HT1080 (cell line): ENCODE data around the gene APOC1. TPM values are rescaled to one million over a fixed set of nuclear protein-coding genes. Genes with fewer than 3 reads are reported as not detected.
"Not testable (repeated sequence)": the region's sequence is repeated elsewhere in the genome, so short reads cannot be mapped to it uniquely, and the experiment has no call there.

Source experiments
- DNase-seq: peaks from one replicate; pipeline ENCODE4 v3.0.0-alpha.2; 2015; ENCODE audit warnings: low read depth
- total RNA-seq: library from RNA; depleted of rRNA; stranded (reverse); fragments of >200 nt; shearing (Covaris generic); gene quantifications from 2 replicates; pipeline ENCODE4 v1.2.3, GENCODE V29; 2014

APOC1 gene
- total RNA-seq, 1 experiment from 2014 or later, result 2.7 TPM

- DNase-seq, result no peak
Observed at GRCh38 chr19:44912854-44913253, 1.6 kb upstream of the APOC1 start.

- DNase-seq, result not testable (repeated sequence)
Observed at GRCh38 chr19:44913512-44914432, 636 bp upstream of the APOC1 start.

DNA sequence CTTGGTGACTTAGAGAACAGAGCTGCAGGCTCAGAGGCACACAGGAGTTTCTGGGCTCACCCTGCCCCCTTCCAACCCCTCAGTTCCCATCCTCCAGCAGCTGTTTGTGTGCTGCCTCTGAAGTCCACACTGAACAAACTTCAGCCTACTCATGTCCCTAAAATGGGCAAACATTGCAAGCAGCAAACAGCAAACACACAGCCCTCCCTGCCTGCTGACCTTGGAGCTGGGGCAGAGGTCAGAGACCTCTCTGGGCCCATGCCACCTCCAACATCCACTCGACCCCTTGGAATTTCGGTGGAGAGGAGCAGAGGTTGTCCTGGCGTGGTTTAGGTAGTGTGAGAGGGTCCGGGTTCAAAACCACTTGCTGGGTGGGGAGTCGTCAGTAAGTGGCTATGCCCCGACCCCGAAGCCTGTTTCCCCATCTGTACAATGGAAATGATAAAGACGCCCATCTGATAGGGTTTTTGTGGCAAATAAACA lies 9.9 kb downstream of the APOC1 start:
- no peak for DNase-seq

- DNase-seq, result peak; percentile 56
Observed at GRCh38 chr19:44925114-44925891, 10.9 kb downstream of the APOC1 start.

- DNase-seq, result not testable (repeated sequence)
Observed at GRCh38 chr19:44926245-44927077, 12.1 kb downstream of the APOC1 start.

GRCh38 chr19:44927746-44928145 lies 13.3 kb downstream of the APOC1 start:
- peak; percentile 61 for DNase-seq

DNA sequence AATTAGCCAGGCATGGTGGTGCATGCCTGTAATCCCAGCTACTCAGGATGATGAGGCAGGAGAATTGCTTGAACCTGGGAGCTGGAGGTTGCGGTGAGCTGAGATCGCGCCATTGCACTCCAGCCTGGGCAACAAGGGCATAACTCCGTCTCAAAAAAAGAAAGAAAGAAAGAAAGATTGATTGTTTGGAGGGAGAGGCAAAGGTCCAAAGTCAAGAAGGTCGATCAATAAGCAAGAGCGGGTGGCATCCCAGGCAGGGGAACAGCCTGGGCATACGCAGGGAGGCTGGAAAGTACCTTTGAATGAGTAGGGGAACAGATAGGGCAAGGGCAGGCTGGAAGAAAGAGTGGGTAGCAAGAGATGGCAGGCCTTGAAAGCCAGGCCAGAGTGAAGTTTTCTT lies 15.7 kb downstream of the APOC1 start:
- DNase-seq, result no peak

DNA sequence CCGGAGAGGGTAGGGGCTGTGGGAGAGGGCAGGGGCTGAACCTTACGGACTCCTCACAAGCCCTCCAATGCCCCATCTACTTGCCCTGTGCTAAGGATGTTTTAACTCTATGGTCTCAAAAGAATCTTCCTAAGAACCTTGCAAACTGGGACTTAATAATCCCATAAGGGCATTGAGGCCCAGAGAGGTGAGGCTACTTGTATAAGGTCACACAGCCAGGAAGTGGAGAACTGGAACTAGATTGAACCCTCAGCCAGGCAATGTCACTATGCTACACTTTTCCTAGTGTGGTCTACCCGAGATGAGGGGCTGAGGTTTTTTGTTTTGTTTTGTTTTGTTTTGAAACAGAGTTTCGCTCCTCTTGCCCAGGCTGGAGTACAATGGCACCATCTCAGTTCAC lies 17.1 kb downstream of the APOC1 start:
- DNase-seq, result no peak

DNA sequence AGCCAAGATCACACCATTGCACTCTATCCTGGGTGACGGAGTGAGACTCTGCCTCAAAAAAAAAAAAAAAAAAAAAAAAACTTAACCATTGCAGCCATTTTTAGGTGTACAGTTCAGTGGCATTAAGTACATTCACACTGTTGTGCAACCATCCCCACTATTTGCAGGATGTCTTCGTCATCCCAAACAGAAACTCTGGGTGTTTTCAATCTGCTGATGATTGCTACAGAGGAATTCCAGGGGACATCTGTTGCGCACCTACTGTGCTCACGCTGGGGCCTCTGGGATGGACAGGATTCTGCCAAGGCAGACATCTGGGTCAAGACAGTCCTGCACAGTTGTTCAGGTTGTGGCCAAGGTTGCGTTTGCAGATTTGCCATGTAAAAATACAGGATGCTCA lies 25.3 kb downstream of the APOC1 start:
- no peak for DNase-seq

GRCh38 chr19:44942067-44942571 lies 27.7 kb downstream of the APOC1 start, which contains the start of gene APOC4:
Gene APOC4 (plus strand): TSS chr19:44942237. CDS start chr19:44942278, 41 bp downstream.
- no peak for DNase-seq

DNA sequence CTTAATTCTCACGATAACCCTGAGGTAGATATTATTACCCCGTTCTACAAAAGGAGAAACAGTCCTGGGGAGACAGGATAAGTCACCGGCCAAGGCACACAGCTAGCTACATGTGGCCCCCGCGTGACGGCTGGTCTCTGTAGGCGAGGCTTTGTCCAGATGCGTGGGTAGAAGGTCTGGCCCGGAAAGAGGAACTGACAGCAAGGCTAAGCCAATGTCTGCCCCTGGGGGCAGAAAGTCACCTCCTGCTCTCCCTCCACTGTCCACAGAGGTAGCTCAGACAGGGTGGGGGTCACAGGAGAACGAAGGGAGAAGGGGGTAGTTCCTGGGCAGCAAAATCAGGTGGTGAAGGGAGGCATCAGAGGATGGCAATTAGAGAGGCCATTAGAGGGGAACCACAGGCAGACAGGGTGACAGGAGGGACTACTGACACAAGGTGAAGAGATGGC lies 29.4 kb downstream of the APOC1 start:
- DNase-seq, result no peak

GRCh38 chr19:44947041-44947581 lies 32.7 kb downstream of the APOC1 start:
- DNase-seq, result no peak

- DNase-seq, result no peak
Observed at GRCh38 chr19:44948237-44948636, 33.8 kb downstream of the APOC1 start.

GRCh38 chr19:44948763-44949374 lies 34.5 kb downstream of the APOC1 start:
- DNase-seq, result no peak

DNA sequence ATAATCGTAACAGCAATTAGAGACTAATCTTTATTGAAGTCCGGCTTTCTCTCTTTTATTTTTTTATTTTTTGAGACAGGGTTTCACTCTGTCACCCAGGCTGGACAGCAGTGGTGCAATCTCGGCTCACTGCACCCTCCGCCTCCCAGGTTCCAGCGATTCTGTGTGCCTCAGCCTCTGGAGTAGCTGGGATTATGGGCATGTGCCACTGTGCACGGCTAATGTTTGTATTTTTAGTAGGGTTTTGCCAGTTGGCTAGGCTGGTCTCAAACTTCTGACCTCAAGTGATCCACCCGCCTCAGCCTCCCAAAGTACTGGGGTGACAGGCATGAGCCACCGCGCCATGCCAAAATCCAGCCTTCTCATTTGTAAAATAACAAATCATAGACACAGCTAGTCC lies 35.1 kb downstream of the APOC1 start:
- no peak for DNase-seq

GRCh38 chr19:44951179-44952159 lies 37.1 kb downstream of the APOC1 start:
- peak; percentile 40 for DNase-seq

DNA sequence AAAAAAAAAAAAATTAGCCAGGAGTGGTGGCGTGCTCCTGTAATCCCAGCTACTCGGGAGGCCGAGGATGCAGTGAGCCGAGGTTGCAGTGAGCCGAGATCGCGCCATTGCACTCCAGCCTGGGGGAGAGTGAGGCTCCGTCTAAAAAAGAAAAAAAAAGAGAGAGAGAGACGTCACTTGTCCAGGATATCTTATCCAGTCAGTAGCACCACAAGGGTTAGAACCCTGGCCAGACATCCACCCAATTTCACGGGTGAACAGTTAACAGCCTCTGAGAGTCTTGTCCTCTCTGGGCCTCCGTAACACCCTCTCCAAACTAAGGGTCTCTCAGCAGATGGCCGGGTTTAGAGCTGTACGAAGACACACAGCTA lies 39.9 kb downstream of the APOC1 start:
- DNase-seq, result no peak

DNA sequence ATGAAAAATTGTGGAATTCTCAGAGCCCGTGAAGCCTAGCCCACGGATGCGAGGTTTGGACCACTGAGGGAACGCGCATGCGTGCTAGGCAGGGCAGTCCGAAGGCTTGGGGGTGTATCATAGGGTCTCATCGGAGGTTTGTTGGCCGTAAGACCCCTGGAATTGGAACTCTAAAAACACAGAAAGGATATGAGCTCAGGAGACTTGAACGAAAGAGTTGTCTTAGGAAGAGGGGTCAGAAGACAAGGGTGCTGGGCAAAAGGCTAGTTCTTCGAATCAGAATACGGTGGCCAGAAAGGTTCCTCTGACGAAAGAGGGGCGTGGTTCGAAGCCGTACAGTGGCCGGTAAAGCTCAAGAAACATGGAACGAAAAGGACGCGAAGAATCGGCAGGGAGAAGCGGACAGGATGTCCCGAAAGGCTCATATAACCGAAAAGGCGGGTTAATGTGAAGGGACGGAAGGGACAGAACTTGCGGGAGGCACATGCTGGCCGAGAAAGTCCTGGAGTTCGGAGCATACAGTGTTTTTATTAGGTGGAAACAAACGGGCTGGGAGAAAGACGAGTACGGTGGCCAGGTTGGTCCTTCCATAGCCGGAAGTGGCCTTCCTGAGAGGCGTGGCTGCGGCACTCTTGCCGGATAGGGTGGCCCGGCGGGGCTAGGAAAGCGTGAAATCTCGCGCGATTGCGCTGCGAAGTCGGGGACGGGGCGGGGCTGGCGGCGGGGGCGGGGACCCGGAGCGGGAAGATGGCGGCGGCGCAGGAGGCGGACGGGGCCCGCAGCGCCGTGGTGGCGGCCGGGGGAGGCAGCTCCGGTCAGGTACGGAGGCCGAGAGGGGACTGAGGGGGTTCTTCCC lies 40.5 kb downstream of the APOC1 start, which contains the start of gene CLPTM1:
TSS of gene CLPTM1 (plus strand) at position 732 of the 856 bp plus-strand sequence. CDS start at position 748, 16 bp downstream.
- DNase-seq, result peak; percentile 84
